Measurements from ENCODE around the gene NRIP1.
"Not testable (repeated sequence)": the region's sequence is repeated elsewhere in the genome, so short reads cannot be mapped to it uniquely, and the experiment has no call there.

The NRIP1 gene

GRCh38 chr21:15036189-15036588, 28.6 kb downstream of the NRIP1 start:
- no peak for DNase-seq

- no peak for DNase-seq
Observed at GRCh38 chr21:15034126-15034853, 30.5 kb downstream of the NRIP1 start.

- no peak for DNase-seq
Observed at GRCh38 chr21:15031790-15032357, 32.9 kb downstream of the NRIP1 start.

- not testable (repeated sequence) for DNase-seq
Observed at GRCh38 chr21:15031362-15031761, 33.4 kb downstream of the NRIP1 start.

DNA sequence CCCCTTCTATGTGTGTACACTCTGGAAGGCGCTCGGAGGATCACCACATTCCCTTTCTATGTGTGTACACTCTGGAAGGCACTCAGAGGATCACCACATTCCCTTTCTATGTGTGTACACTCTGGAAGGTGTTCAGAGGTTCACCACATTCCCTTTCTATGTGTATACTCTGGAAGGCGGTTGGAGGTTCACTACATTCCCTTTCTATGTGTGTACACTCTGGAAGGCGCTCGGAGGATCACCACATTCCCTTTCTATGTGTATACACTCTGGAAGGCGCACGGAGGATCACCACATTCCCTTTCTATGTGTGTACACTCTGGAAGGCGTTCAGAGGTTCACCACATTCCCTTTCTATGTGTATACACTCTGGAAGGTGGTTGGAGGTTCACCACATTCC, 33.9 kb downstream of the NRIP1 start:
- DNase-seq: not testable (repeated sequence)

DNA sequence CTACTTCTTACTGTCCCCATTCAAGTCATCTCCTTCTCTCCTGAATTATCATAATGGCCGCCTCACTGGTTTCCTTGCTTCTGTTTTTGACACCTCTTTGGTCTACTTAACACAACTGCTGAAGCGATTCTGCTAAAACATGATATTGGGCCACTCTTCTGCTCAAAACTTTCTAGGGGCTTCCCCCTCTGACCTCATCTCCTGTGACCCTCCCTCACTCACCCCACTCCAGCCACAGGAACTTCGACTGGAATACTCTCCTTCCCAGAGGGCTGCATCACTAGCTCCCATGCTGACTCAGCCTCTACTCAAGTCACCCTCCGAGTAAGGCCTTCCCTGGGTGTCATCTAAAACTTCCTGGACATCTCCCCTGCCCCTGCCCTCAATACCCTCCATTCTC, 35.7 kb downstream of the NRIP1 start:
- no peak for DNase-seq

DNA sequence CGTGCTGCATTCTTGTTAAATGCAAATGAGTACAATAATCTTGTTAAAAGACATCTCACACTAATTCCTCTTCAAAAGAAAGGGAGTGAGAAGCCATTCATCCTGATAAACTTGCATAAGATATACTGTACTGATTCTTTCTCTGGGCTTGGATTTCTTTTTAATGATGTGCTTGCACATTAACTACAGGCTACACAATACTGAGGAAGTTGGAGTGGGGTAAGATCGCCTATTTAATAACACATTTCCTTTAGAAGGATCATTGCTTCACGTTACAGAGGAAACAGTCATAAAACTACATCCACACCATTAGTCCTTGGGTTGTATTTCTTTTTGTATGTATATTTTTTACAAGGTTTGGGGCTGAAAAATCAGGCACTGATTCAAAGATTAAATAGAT, 36.6 kb downstream of the NRIP1 start:
- no peak for DNase-seq

GRCh38 chr21:15027056-15027455, 37.7 kb downstream of the NRIP1 start:
- no peak for DNase-seq

- no peak for DNase-seq
Observed at GRCh38 chr21:15026370-15026769, 38.4 kb downstream of the NRIP1 start.

GRCh38 chr21:15023776-15024175, 41.0 kb downstream of the NRIP1 start:
- DNase-seq: no peak

DNA sequence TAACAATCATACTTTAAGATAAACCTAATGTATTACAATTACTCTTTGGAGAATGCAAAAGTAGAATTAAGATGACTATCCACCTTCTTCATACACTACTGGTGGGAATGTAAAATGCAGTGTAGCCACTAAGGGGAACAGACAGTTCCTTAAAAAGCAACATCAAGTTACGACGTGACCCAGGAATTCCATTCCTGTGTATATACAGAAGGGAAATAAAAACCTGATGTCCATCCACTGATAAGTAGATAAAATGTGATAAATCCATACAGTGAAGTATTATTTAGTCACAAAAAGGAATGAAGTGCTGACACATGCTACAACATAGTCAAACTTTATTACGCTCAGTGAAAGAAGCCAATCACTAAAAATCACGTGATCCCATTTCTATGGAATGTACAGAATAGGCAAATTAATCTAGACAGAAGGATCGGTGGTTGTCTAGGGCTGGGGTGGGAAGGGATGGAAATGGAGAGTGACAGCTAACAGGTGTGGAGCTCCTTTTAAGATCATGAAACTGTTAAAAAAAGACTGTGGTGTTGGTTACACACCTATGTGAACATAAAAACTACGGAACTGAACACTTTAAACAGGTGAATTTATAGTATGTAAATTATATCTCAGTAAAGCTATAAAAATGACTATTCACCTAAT, 42.1 kb downstream of the NRIP1 start:
- DNase-seq: no peak

DNA sequence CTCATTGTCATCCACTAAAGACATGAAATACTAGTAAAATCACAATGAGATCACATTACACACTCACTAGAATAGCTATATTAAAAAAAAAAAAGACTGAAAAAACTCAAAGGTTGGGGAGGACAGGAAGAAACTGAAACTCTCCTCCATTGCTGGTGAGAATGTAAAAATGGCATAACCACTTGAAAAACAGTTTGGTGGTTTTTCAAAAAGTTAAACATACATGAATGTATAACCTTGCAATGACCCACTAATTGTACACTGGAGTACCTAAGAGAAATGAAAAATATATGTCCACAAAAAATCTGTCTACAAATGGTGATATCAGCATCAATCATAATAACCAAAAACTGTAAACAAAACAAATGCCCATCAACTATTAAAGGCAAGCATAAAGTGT, 44.0 kb downstream of the NRIP1 start:
- no peak for DNase-seq

DNA sequence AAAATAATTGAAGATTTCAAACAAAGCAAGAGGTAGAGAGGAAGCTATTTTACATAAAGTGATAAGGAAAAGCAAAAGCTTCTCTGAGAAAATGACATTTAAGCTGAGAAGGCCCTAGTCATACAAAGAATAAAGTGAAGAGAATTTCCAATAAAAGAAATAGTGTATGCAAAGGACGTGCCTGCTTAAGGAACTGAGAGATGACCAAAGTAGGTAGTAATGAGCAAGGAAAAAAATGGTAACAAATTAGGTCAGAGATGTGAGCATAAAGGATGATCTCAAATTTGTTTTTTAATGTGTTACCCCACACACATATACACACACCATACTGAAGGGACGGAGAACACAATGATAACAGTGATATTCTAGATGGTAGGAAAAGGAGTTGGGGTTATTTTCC, 46.4 kb downstream of the NRIP1 start:
- DNase-seq: no peak

- DNase-seq: no peak
Observed at GRCh38 chr21:15015622-15016471, 49.0 kb downstream of the NRIP1 start.

DNA sequence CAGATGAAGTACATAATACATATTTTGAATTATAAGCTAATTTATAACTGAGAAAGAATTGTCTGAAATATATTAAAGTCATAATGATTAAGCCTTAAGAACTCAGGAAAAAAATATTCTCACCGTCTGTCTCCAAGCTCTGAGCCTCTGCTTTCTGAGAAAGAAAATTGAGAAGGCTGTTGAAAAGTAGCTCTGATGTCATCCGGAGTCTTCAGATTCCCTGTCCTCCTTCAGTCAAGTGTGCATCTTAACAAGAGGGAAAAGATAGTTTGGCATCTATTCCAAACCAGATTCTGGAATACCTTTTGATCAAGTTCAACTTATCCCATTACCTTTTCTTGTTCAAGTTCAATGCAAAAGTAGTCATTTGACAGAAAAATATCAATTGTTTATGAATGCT, 50.6 kb downstream of the NRIP1 start:
- DNase-seq: no peak

DNA sequence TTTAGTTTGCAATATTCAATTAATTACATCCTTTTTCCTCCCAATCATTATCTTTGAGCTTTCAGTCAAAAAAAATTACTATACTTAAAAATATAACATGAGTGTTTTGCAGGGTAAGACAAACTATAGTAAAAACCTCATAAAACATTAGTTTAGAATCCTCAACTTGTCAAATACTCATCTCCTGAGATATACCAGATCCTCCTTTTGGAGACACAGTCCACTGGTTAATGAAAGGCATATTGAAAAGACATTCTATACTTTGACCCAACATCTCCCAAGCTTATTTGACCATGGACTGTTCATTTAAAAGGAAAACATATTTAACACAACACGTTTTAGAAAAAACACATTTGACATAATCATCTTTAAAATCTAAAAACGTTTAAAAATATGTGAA, 52.8 kb downstream of the NRIP1 start:
- no peak for DNase-seq

DNA sequence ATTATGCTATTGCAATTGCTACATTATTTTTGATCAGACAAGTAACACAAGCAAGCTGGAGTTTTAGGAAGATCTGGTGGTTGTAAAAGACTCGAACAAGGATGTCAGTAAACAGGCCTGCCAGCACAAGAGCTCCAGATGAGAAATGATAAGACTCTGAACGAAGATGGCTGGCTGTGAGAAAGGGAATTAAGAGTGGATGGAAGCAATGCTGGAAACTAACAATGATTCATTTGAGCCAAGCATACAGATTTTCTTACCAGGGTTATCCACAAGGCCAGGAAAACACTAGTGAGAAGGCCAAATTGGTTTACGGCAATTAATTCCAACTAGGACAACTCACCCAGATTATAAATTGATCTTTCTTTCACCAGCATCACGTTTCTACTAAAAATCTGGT, 54.2 kb downstream of the NRIP1 start:
- no peak for DNase-seq

DNA sequence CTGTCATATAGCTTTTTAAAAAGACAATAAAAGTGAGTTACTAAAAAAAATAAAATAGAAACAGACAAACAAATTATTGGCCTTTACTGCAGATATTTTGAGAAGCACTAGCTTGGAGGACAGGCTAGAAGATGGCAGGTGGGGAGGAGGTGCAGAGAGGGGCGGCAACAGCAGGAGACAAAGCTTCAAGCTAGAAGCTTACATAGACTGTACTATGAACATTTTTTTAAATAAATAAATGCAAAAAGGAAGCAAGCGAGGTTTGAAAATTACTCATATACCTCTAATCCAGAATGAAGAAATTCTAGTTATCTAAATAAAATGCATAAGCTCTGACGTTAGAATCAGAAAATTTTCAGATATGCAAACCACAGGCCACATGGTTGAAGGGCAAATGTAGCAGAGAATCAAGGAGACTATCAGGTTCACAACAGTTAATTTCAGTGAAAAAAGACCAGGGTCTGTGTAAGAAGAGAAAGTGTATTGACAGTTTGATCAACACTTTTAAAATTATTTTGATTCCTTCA, 54.9 kb downstream of the NRIP1 start:
- no peak for DNase-seq

DNA sequence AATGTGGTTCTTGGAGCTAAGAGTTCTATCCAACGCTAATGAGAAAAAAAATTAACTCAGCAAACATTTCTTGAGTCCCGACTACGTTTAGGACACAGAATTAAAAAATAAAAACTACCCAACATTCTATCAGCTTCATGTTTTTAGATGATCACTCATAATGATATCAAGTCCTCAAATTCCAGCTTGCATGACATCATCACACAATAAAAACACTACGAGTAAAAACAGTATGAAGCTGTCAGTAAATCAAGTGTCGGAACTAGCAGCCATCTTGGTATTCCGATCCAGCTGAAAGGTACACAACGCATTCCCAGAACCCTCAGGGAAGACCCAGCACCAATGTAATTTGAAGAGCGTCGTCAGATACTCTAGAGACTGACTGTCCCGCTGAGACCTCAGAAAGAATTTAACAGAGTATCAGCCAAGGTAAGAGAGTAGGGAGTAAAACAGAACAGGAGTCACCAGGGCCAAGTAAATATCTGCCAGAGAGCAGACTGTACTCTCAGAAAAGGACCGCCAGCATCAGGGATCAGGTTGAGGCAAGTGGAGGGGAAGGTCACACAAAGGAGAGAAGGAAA, 57.0 kb downstream of the NRIP1 start:
- DNase-seq: no peak

DNA sequence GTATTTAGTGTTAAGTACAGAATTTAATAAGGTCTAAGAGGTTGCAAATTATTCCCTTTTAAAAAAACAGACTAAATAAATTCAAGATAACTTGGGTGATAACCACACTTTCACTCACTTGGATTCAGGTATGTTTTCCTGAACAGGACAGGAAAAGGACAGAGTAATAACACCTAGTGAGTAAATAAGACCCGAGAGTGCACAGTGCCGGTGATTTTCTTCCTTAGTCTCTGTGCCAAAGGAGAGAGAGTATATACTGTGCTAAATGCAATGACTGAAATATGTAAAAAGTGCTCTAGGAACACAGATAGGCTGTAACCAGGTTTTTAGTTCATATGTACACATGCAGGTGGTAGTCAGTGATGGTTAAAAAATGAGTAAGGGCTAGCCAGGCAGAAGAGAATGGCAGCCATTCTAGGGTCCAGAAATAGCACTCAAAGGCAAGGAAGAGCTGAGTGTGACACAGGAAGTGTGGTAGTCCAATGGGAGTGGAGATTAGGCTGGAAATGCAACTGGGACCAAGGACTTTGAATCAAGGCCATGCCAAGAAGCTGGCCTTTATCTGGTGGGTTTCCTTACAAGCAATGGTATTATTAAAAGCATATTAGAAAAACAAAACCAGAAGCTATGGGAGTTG, 58.1 kb downstream of the NRIP1 start:
- DNase-seq: no peak

GRCh38 chr21:15005391-15005790, 59.4 kb downstream of the NRIP1 start:
- DNase-seq: no peak

DNA sequence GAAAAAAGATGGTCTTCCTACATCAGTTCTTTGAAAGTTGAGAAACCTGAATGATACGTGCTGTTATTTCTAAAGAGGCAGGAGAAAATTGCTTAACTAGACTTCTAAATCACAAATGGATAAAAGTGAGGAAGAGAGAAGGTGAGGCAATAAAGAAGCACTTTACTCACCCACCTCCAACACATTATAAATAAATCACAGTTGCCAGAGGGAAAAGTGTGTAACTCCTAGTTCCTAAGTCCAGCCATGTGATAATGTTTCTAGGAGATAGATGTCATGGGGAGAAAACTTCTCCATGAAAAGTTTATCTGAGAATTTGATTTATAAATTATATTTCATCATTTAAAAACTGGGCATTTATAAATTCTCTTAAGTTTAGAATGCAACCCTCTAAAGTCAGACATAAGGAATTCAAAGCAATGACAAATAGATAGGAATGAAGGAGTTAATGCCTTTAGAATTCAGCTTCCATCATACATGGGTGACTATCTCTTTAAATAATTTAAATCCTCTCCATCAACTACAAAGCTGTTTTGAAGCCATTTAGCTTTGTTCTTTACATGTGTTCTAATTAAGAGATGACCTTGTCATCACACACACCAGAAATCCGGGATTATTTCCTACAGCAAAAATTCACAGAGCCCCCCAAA, 60.0 kb downstream of the NRIP1 start:
- DNase-seq: no peak

Measured in SIG-M5 (cell line).